Measurements from ENCODE around the gene NTNG2.

The NTNG2 gene

GRCh38 chr9:132238026-132238972 lies 76.4 kb downstream of the NTNG2 start:
- DNase-seq = no peak

GRCh38 chr9:132238992-132239391 lies 77.1 kb downstream of the NTNG2 start:
- no peak for DNase-seq

- no peak for DNase-seq
These were observed 77.7 kb downstream of the NTNG2 start for GRCh38 chr9:132239518-132239917.

- peak; percentile 75 for DNase-seq
These were observed 78.4 kb downstream of the NTNG2 start for GRCh38 chr9:132239999-132240840.

- peak; percentile 78 for DNase-seq
These were observed 79.1 kb downstream of the NTNG2 start for GRCh38 chr9:132240841-132241482.

GRCh38 chr9:132241483-132241839 lies 79.6 kb downstream of the NTNG2 start:
- peak; percentile 80 for DNase-seq

GRCh38 chr9:132241840-132242620 lies 80.2 kb downstream of the NTNG2 start:
- peak; percentile 68 for DNase-seq

GRCh38 chr9:132242621-132243155 lies 80.8 kb downstream of the NTNG2 start:
- no peak for DNase-seq

- peak; percentile 16 for DNase-seq
These were observed 81.6 kb downstream of the NTNG2 start for GRCh38 chr9:132243156-132244074.

- no peak for DNase-seq
These were observed 83.0 kb downstream of the NTNG2 start for GRCh38 chr9:132244582-132245455.

- no peak for DNase-seq
These were observed 83.6 kb downstream of the NTNG2 start for GRCh38 chr9:132245465-132245864.

- no peak for DNase-seq
These were observed 86.1 kb downstream of the NTNG2 start for GRCh38 chr9:132247942-132248341.

- DNase-seq = no peak
These were observed 87.3 kb downstream of the NTNG2 start for GRCh38 chr9:132249123-132249522.

- DNase-seq = no peak
These were observed 87.8 kb downstream of the NTNG2 start for GRCh38 chr9:132249690-132250089.

- no peak for DNase-seq
These were observed 88.7 kb downstream of the NTNG2 start for GRCh38 chr9:132250324-132251262.

- no peak for DNase-seq
These were observed 99.0 kb downstream of the NTNG2 start for GRCh38 chr9:132260846-132261245.

GRCh38 chr9:132266017-132266416 lies 104.2 kb downstream of the NTNG2 start:
- no peak for DNase-seq

- DNase-seq = no peak
These were observed 105.8 kb downstream of the NTNG2 start for GRCh38 chr9:132267660-132268059.
